ENCODE data around the gene ADAMTS16.
"Not testable (repeated sequence)": the region's sequence is repeated elsewhere in the genome, so short reads cannot be mapped to it uniquely, and the experiment has no call there.

Gene ADAMTS16, protein sequence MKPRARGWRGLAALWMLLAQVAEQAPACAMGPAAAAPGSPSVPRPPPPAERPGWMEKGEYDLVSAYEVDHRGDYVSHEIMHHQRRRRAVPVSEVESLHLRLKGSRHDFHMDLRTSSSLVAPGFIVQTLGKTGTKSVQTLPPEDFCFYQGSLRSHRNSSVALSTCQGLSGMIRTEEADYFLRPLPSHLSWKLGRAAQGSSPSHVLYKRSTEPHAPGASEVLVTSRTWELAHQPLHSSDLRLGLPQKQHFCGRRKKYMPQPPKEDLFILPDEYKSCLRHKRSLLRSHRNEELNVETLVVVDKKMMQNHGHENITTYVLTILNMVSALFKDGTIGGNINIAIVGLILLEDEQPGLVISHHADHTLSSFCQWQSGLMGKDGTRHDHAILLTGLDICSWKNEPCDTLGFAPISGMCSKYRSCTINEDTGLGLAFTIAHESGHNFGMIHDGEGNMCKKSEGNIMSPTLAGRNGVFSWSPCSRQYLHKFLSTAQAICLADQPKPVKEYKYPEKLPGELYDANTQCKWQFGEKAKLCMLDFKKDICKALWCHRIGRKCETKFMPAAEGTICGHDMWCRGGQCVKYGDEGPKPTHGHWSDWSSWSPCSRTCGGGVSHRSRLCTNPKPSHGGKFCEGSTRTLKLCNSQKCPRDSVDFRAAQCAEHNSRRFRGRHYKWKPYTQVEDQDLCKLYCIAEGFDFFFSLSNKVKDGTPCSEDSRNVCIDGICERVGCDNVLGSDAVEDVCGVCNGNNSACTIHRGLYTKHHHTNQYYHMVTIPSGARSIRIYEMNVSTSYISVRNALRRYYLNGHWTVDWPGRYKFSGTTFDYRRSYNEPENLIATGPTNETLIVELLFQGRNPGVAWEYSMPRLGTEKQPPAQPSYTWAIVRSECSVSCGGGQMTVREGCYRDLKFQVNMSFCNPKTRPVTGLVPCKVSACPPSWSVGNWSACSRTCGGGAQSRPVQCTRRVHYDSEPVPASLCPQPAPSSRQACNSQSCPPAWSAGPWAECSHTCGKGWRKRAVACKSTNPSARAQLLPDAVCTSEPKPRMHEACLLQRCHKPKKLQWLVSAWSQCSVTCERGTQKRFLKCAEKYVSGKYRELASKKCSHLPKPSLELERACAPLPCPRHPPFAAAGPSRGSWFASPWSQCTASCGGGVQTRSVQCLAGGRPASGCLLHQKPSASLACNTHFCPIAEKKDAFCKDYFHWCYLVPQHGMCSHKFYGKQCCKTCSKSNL

GRCh38 chr5:5139777-5140478 is at the start of gene ADAMTS16:
ADAMTS16 (plus strand) TSS chr5:5140330; CDS start chr5:5140468, 138 bp downstream.
- DNase-seq = no peak

- DNase-seq = no peak
Observed at GRCh38 chr5:5092149-5092548, 48.0 kb upstream of the ADAMTS16 start.

GRCh38 chr5:5100635-5101034 is 39.5 kb upstream of the ADAMTS16 start:
- DNase-seq = no peak

- no peak for DNase-seq
Observed at GRCh38 chr5:5101676-5102075, 38.5 kb upstream of the ADAMTS16 start.

GRCh38 chr5:5103245-5103644 is 36.9 kb upstream of the ADAMTS16 start:
- DNase-seq = no peak

GRCh38 chr5:5104550-5104949 is 35.6 kb upstream of the ADAMTS16 start:
- no peak for DNase-seq

DNA sequence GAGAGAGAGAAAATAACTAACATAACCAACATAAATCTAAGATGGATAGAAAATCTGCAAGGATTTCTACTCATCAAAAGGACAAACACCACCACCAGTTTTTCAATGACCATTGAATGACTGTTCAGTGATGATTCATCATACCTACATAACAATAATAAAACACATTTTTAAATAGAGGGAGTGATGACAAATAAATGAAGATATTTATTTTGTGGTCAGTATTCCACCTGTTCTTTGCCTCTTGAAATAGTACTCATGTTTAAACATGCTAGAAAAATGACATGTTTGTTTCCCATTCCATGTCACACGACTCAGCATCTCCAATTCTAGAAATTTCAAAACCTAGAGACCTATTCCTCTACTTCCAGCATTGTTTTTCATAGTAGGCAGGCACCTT is 34.6 kb upstream of the ADAMTS16 start:
- DNase-seq = no peak

DNA sequence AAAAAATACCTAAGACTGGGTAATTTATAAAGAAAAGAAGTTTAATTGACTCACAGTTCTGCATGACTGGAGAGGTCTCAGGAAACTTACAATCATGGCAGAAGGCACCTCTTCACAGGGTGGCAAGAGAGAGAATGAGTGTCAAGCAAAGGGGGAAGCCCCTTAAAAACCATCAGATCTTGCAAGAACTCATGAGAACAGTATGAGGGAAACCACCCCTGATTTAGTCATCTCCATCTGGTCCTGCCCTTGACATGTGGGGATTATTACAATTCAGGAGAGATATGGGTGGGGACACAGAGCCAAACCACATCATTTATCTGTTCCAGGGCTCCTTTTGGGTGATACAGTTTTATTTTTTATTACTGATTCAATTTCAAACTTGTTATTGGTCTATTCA is 23.2 kb upstream of the ADAMTS16 start:
- DNase-seq = no peak

GRCh38 chr5:5122776-5123175 is 17.4 kb upstream of the ADAMTS16 start:
- no peak for DNase-seq

GRCh38 chr5:5124231-5124630 is 15.9 kb upstream of the ADAMTS16 start:
- no peak for DNase-seq

DNA sequence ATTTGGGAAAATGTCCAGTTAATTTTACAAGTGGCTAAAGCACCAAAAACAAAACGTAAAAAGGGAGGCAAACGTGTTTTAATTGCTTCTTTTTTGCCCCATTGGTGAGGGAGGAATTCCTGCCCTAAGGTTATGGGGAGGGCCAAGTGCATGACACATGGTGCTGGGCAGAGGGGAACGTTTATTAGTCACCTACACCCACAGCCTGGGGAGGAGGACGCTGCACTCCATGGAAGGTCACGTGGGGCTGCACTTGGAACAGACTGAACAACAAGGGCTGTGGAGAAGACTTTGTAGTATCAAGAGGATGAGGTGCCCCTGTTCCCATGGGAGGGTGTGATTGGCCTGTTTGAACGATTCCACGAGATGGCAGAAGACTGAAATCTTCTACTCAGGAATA is 13.7 kb upstream of the ADAMTS16 start:
- no peak for DNase-seq

GRCh38 chr5:5128766-5129165 is 11.4 kb upstream of the ADAMTS16 start:
- DNase-seq = no peak

GRCh38 chr5:5132234-5132633 is 7.9 kb upstream of the ADAMTS16 start:
- DNase-seq = no peak

- no peak for DNase-seq
Observed at GRCh38 chr5:5132693-5133295, 7.3 kb upstream of the ADAMTS16 start.

GRCh38 chr5:5134107-5134506 is 6.0 kb upstream of the ADAMTS16 start:
- no peak for DNase-seq

GRCh38 chr5:5135957-5136676 is 4.0 kb upstream of the ADAMTS16 start:
- no peak for DNase-seq

DNA sequence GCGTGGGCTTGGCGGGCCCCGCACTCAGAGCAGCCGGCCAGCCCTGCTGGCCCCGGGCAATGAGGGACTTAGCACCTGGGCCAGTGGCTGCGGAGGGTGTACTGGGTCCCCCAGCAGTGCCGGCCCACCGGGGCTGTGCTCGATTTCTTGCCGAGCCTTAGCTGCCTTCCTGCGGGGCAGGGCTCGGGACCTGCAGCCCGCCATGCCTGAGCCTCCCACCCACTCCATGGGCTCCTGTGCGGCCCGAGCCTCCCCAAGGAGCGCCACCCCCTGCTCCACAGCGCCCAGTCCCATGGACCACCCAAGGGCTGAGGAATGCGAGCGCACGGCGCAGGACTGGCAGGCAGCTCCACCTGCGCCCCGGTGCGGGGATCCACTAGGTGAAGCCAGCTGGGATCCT is 2.3 kb upstream of the ADAMTS16 start:
- DNase-seq = not testable (repeated sequence)

DNA sequence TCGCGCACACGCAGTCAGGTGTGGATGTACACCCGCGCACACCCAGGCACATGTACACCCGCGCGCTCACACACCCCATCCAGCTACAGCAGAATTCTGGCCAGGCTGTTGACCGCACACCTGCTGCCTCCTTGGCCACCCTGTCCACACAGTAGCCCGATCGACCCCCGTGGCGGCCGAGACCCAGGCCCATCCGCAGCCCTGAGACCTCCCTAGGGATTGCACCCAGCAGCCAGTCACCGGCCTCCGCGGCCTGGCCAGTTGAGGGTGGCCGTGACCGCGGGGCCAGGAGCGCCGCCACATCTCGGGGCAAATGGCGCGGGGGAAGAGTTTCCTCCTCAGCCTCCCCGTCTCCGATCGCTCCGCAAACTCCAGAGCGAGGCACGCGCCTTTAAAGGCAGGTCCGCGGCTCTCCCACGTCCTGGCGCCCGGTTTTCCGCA is 774 bp upstream of the ADAMTS16 start:
- no peak for DNase-seq

GRCh38 chr5:5140479-5141338 is 579 bp downstream of the ADAMTS16 start:
- no peak for DNase-seq

DNA sequence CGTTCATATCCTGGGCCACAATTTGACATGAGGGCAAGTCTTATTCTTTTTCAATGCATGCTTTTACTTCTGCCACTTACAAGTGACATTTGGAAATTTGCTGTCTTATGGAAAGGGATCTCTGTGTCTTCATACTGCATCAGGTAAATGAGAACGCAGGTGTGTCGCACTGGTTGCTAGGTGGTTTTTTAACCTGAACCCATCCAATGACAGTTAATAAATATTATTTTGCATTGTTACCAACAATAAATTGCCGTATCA is 1.1 kb downstream of the ADAMTS16 start:
- DNase-seq = no peak

Data from NCI-H2227 treated with DMSO at 0.1 percent for 48 hours (cell line).